NCI-H446 (cell line): ENCODE results near the gene KRTAP5-9.
"Not testable (repeated sequence)": the region's sequence is repeated elsewhere in the genome, so short reads cannot be mapped to it uniquely, and the experiment has no call there.

ENCODE experiments used
- DNase-seq, 2 experiments: peaks; one replicate each; lab custom pipeline; 2025; lab: John Stamatoyannopoulos, UW

The KRTAP5-9 gene

GRCh38 chr11:71548120-71548519, at the start of gene KRTAP5-9:
Gene KRTAP5-9, plus strand, starts transcription at chr11:71548420. Its CDS starts 238 bp downstream, at chr11:71548658.
- DNase-seq: no peak

- no peak for DNase-seq
Observed at GRCh38 chr11:71499125-71499524, 49.1 kb upstream of the KRTAP5-9 start.

GRCh38 chr11:71499546-71499945, 48.7 kb upstream of the KRTAP5-9 start:
- no peak for DNase-seq

- no peak for DNase-seq
Observed at GRCh38 chr11:71500601-71501021, 47.6 kb upstream of the KRTAP5-9 start.

GRCh38 chr11:71501071-71501985, 46.9 kb upstream of the KRTAP5-9 start:
- DNase-seq: no peak

- DNase-seq: no peak
Observed at GRCh38 chr11:71502026-71502425, 46.2 kb upstream of the KRTAP5-9 start.

GRCh38 chr11:71502871-71503435, 45.3 kb upstream of the KRTAP5-9 start:
- DNase-seq: no peak

- no peak for DNase-seq
Observed at GRCh38 chr11:71504531-71504930, 43.7 kb upstream of the KRTAP5-9 start.

- no peak for DNase-seq
Observed at GRCh38 chr11:71505001-71505400, 43.2 kb upstream of the KRTAP5-9 start.

GRCh38 chr11:71505781-71506180, 42.4 kb upstream of the KRTAP5-9 start:
- DNase-seq: no peak

- DNase-seq: no peak
Observed at GRCh38 chr11:71507102-71507501, 41.1 kb upstream of the KRTAP5-9 start.

- DNase-seq: no peak
Observed at GRCh38 chr11:71518506-71519471, 29.4 kb upstream of the KRTAP5-9 start.

- DNase-seq: no peak
Observed at GRCh38 chr11:71519546-71519945, 28.7 kb upstream of the KRTAP5-9 start.

- no peak for DNase-seq
Observed at GRCh38 chr11:71525188-71525937, 22.9 kb upstream of the KRTAP5-9 start.

GRCh38 chr11:71525938-71526495, 22.2 kb upstream of the KRTAP5-9 start:
- DNase-seq: no peak

GRCh38 chr11:71526796-71527575, 21.2 kb upstream of the KRTAP5-9 start, which contains the start of gene KRTAP5-7:
Gene KRTAP5-7, plus strand, starts transcription at chr11:71527267. Its CDS starts 34 bp downstream, at chr11:71527301.
- not testable (repeated sequence) for DNase-seq

GRCh38 chr11:71527576-71528210, 20.5 kb upstream of the KRTAP5-9 start:
- no peak for DNase-seq

- DNase-seq: no peak
Observed at GRCh38 chr11:71530602-71531001, 17.6 kb upstream of the KRTAP5-9 start.

- no peak for DNase-seq
Observed at GRCh38 chr11:71532036-71532610, 16.1 kb upstream of the KRTAP5-9 start.
